Measurements from ENCODE around the gene ODAD2. TPM values are rescaled to one million over a fixed set of nuclear protein-coding genes. Genes with fewer than 3 reads are reported as not detected.
A peak's percentile ranks its signal among the peaks of the same experiment; 100 is the strongest.
"Not testable (repeated sequence)": the region's sequence is repeated elsewhere in the genome, so short reads cannot be mapped to it uniquely, and the experiment has no call there.

Gene ODAD2
- total RNA-seq, 1 donor: 0.72 TPM

DNA sequence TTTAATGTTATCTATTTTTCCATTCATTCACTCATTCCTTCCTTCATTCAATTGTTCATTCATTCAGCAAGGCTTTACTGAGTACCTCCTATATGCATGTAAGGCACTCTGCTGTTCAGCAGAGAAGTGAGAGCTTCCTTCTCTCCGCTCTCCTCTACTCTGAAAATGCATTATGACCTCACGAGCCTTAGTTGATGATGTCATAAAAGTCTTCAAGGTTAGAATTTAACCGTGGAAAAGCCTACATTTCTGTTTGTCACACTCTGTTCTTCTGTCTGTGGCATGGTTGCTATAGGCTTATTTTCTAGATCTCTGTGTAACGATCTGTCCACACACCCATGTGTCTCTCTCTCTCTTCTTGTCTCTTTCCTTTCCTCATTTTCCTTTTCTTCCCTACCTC, 17.1 kb downstream of the ODAD2 start:
- Histone ChIP-seq H3K4me1 (ENCODE audit: insufficient read depth, low read length) (no peaks in the 10 kb centered on the region), H3K4me3 (ENCODE audit: insufficient read depth, low read length) (no peak overlapping the region), H3K36me3 (ENCODE audit: insufficient read depth, low read length) (no peaks in the 10 kb centered on the region), H3K79me2 (ENCODE audit: insufficient read depth, low read length) (no peaks in the 10 kb centered on the region), H4K20me1 (ENCODE audit: insufficient read depth, low read length) (no peaks in the 10 kb centered on the region), H2AFZ (ENCODE audit: low read length) (no peak overlapping the region), H3K27ac (ENCODE audit: low read depth, low read length) (no peak overlapping the region), H3K9me3 (ENCODE audit: low read depth, low read length) (no peaks in the 10 kb centered on the region), H3K4me2 (ENCODE audit: insufficient read depth, low read length) (no peak overlapping the region), H3K27me3 (ENCODE audit: insufficient read depth, low read length) (no peaks in the 10 kb centered on the region)
- DNase-seq (ENCODE audit: insufficient read length, low spot score, missing footprints): no peak
- TF ChIP-seq, protein P1, sequence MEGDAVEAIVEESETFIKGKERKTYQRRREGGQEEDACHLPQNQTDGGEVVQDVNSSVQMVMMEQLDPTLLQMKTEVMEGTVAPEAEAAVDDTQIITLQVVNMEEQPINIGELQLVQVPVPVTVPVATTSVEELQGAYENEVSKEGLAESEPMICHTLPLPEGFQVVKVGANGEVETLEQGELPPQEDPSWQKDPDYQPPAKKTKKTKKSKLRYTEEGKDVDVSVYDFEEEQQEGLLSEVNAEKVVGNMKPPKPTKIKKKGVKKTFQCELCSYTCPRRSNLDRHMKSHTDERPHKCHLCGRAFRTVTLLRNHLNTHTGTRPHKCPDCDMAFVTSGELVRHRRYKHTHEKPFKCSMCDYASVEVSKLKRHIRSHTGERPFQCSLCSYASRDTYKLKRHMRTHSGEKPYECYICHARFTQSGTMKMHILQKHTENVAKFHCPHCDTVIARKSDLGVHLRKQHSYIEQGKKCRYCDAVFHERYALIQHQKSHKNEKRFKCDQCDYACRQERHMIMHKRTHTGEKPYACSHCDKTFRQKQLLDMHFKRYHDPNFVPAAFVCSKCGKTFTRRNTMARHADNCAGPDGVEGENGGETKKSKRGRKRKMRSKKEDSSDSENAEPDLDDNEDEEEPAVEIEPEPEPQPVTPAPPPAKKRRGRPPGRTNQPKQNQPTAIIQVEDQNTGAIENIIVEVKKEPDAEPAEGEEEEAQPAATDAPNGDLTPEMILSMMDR (IDR thresholded peaks at IDR 0.05; ENCODE audit: extremely low read depth, low read depth, low read length): no peak

DNA sequence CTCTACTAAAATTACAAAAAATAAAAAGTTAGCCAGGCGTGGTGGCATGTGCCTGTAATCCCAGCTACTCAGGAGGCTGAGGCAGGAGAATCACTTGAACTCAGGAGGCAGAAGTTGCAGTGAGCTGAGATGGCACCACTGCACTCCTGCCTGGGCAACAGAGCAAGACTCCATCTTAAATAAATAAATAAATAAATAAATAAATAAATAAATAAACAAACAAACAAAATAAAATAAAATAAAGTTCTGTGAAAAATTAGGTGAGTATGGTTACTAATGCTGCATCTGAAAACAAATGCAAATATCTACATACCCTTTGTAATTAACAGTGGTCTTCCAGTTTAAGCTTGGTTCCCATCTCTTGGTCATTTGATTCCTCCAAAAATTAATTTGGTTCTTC, 28.1 kb downstream of the ODAD2 start:
- H3K9me3 ChIP-seq (ENCODE audit: low read depth, low read length); H3K4me3 ChIP-seq (ENCODE audit: insufficient read depth, low read length); H2AFZ ChIP-seq (ENCODE audit: low read length); H3K4me1 ChIP-seq (ENCODE audit: insufficient read depth, low read length); DNase-seq (ENCODE audit: insufficient read length, low spot score, missing footprints); H3K27me3 ChIP-seq (ENCODE audit: insufficient read depth, low read length); H3K36me3 ChIP-seq (ENCODE audit: insufficient read depth, low read length); H3K27ac ChIP-seq (ENCODE audit: low read depth, low read length); H4K20me1 ChIP-seq (ENCODE audit: insufficient read depth, low read length); H3K79me2 ChIP-seq (ENCODE audit: insufficient read depth, low read length); H3K4me2 ChIP-seq (ENCODE audit: insufficient read depth, low read length): not testable (repeated sequence)

DNA sequence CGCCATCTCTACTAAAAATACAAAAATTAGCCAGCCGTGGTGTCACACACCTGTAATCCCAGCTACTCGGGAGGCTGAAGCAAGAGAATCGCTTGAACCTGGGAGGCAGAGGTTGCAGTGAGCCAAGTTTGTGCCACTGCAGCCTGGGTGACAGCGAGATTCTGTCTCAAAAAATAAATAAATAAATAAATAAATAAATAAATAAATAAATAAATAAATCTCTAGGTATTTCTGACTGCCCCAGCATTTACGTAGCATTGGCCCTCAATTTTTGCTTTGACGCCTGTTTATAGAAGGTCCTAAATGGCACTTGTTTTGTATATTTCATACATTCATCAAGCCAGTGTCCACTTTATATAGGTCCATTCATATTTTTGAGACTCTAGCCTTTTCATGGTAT, 28.9 kb downstream of the ODAD2 start:
- not testable (repeated sequence) for H3K4me3 ChIP-seq (ENCODE audit: insufficient read depth, low read length); H3K27ac ChIP-seq (ENCODE audit: low read depth, low read length); H4K20me1 ChIP-seq (ENCODE audit: insufficient read depth, low read length); DNase-seq (ENCODE audit: insufficient read length, low spot score, missing footprints); H3K27me3 ChIP-seq (ENCODE audit: insufficient read depth, low read length); H3K9me3 ChIP-seq (ENCODE audit: low read depth, low read length); H3K79me2 ChIP-seq (ENCODE audit: insufficient read depth, low read length); H3K36me3 ChIP-seq (ENCODE audit: insufficient read depth, low read length); H2AFZ ChIP-seq (ENCODE audit: low read length); H3K4me1 ChIP-seq (ENCODE audit: insufficient read depth, low read length); H3K4me2 ChIP-seq (ENCODE audit: insufficient read depth, low read length)

DNA sequence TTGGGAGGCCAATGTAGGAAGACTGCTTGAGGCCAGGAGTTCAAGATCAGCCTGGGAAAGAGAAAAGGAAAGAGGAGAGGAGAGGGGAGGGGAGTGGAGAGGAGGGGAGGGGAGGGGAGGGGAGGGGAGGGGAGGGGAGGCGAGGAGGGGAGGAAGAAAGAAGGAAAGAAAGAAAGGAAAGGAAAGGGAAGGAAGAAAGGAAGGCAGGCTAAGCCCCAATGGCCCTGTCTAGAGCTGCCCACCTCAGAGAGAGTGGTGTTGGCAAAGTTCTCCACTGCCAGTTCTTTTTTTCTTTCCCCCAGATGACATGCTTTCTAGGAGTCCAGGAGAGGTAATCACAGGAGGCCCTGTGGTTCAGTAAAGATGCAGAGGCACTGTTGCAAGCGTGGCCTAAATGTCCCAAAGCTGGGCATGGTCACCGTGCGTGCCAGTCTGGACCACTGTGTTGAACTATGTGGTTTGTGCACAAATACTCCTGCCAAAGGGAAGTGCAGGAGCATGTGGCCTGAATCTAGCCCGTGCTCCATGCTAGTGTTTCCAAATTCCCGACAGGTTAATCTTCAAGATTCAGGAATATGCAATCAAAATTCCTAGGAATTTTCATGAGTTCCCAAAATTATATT, 39.7 kb downstream of the ODAD2 start:
- Histone ChIP-seq H3K27me3 (ENCODE audit: insufficient read depth, low read length) (no peaks in the 10 kb centered on the region), H3K4me2 (ENCODE audit: insufficient read depth, low read length) (peak overlapping the region; percentile 53), H4K20me1 (ENCODE audit: insufficient read depth, low read length) (no peaks in the 10 kb centered on the region), H3K4me1 (ENCODE audit: insufficient read depth, low read length) (peaks cover 7% of the 10 kb centered on the region), H2AFZ (ENCODE audit: low read length) (no peak overlapping the region), H3K4me3 (ENCODE audit: insufficient read depth, low read length) (no peak overlapping the region), H3K36me3 (ENCODE audit: insufficient read depth, low read length) (no peaks in the 10 kb centered on the region), H3K9me3 (ENCODE audit: low read depth, low read length) (no peaks in the 10 kb centered on the region), H3K27ac (ENCODE audit: low read depth, low read length) (no peak overlapping the region), H3K79me2 (ENCODE audit: insufficient read depth, low read length) (no peaks in the 10 kb centered on the region)
- TF ChIP-seq, protein P1 (IDR thresholded peaks at IDR 0.05; ENCODE audit: extremely low read depth, low read depth, low read length): no peak
- DNase-seq (ENCODE audit: insufficient read length, low spot score, missing footprints): peak; percentile 38

DNA sequence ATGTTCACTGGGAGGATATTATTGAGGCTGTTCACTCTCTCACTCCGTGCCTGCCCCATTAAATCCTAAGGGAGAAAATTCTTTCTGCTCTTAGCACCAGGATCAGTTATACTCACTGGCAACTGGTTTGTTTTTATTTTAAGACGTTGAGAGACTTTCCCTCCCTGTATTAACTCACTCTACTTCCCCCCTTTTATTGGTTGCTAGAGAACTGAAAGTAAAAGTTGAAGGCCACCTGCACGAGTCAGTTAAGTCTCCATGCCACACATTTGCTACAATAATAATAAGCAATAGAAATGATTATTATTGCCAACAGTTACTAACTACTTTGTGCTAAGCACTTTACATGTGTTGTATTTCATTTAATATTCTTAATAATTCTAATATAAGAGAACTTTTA, 40.5 kb downstream of the ODAD2 start:
- not testable (repeated sequence) for H3K27ac ChIP-seq (ENCODE audit: low read depth, low read length); H3K27me3 ChIP-seq (ENCODE audit: insufficient read depth, low read length); H4K20me1 ChIP-seq (ENCODE audit: insufficient read depth, low read length); H3K9me3 ChIP-seq (ENCODE audit: low read depth, low read length); H3K36me3 ChIP-seq (ENCODE audit: insufficient read depth, low read length); H3K4me3 ChIP-seq (ENCODE audit: insufficient read depth, low read length); H3K4me1 ChIP-seq (ENCODE audit: insufficient read depth, low read length); H3K4me2 ChIP-seq (ENCODE audit: insufficient read depth, low read length); H3K79me2 ChIP-seq (ENCODE audit: insufficient read depth, low read length); H2AFZ ChIP-seq (ENCODE audit: low read length); DNase-seq (ENCODE audit: insufficient read length, low spot score, missing footprints)
